SIG-M5 treated with dmso at 0.1 percent for 504 hours (cell line): ENCODE results near the gene OLFM2.
"Not testable (repeated sequence)": the region's sequence is repeated elsewhere in the genome, so short reads cannot be mapped to it uniquely, and the experiment has no call there.

Experiments used
- DNase-seq: peaks from one replicate; lab custom pipeline; 2025; ENCODE audit not compliant: unreplicated experiment; lab: John Stamatoyannopoulos, UW

The OLFM2 gene

GRCh38 chr19:9865732-9866501, 70.4 kb downstream of the OLFM2 start:
- no peak for DNase-seq

DNA sequence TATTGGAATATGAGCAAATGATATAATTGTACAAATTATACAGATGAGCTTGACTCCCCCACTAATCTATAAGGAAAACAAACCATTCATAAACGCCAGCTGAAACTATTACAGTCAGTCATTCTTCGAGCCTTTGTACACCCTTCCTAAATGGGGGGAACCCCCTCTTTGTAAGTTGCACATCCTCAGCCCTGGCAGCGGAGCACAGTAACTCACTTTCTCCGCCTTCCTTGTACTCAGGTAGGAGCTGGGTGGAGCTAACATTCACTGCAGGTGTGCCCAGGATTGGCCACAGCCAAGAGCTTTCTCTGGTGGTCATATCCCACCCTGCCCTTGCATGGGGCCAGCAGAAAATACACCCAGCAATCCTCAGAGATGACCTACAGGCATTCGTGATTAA, 72.6 kb downstream of the OLFM2 start:
- DNase-seq = no peak

DNA sequence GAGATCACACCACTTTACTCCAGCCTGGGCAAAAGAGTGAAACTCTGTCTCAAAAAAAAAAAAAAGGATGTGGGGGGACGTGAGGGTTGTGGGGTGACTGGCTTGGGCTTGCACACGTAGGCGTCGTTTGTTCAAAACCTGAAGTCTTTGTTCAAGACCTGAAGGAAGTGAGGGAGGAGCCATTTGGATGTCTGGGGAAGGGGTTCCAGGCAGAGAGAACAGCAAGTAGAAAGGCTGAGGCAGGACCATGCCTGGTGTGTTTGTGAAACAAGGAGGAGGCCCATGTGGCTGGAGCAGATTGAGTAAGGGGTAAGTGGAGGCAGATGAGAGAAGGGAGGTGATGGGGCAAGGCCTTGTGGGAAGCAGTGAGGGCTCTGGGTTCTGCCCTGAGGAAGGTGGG, 73.4 kb downstream of the OLFM2 start:
- DNase-seq = no peak

DNA sequence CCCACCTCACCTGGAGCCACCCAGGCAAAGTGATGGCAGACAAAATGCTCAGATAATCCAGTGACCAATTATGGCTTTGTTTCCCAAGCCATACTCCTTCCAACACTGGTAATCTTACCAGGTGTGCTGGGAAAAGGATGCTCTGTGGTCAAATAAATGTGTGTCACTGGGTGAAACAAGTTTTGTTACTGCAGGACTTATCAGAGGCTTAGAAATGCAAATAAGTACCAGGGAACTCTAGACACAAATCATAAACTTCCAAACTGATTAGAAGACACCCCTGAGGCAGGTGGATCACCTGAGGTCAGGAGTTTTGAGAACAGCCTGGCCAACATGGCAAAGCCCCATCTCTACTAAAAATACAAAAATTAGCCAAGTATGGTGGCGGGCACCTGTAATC, 74.8 kb downstream of the OLFM2 start:
- DNase-seq = no peak

- no peak for DNase-seq
Observed at GRCh38 chr19:9860407-9860806, 75.9 kb downstream of the OLFM2 start.

DNA sequence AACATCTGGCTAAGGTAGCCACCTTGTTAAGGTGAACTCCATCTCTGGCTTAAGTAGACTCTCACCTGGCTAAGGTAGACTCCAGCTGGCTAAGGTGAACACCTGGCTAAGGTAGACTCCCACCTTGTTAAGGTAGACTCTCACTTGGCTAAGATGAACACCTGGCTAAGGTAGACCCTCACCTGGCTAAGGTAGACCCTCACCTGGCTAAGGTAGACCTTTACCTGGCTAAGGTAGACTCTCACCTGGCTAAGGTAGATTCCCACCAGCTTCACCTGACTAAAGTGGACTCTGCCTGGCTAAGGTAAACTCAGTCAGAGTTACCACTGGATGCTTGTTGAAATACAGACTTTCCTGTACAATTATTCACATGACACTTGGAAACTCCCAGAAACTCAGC, 77.5 kb downstream of the OLFM2 start:
- DNase-seq = no peak

GRCh38 chr19:9857920-9858746, 78.2 kb downstream of the OLFM2 start:
- DNase-seq = peak; percentile 28

GRCh38 chr19:9857076-9857721, 79.1 kb downstream of the OLFM2 start:
- no peak for DNase-seq

- no peak for DNase-seq
Observed at GRCh38 chr19:9856609-9857008, 79.7 kb downstream of the OLFM2 start.

DNA sequence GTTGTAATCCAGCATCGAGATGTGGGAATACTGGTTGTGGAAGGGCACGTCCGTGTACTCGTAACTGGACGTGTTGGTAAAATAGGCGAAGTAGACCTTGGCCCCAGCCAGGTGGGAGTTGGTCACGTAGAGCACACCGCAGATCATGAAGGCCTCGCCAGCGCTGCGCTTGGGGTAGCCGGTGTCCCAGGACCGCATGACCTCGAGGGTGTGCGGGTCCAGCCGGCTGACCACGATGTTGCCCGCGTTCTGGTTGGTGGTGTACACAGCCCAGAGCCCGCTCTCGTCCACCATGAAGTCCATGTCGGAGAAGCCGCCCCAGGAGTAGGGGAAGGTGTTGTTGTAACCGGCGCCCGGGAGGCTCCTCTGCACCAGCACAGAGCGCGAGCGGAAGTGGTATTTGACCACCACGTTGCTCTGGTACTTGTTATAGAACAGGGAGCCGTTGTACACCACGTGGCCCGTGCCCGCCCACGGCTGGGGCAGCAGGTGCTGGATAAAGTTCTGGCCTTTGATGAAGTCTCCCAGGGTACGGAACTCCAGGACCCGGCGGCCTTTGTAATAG, 82.0 kb downstream of the OLFM2 start:
- DNase-seq = no peak

DNA sequence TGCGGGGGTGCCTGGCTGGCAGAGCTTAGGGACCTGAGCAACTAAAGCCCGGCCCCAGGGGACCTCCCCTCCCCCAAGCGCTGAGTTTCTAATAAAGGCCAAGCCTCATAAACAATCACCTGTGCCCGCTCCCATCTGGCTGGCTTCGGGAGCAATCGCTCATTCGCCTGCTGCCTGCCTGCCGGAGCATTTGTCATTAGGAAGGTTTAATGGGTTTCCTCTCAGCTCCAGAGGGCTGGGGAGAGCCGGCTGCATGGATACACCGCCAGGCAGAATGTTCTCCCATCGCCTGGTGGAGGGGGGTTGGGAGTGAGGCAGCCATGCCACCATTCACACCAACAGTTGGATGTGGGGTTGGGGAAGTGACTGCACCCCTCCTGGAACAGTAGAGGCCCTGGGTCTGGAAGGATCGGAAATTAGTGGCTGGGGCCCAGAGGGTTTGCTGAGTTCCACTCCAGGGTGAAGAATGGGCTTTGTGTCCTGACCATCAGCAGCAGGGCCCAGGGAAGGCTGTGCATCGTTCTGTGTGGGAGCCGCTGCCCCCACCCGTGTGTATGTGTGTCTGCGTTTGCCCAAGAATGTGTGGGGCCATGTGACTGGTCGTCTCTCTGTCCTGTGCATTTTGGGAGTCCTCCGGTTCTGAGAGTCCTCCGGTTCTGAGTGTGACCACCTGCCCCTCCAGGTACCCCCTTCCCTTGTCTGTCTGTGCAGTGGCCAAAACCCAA, 85.9 kb downstream of the OLFM2 start:
- DNase-seq = no peak

GRCh38 chr19:9849791-9850190, 86.5 kb downstream of the OLFM2 start:
- DNase-seq = no peak

DNA sequence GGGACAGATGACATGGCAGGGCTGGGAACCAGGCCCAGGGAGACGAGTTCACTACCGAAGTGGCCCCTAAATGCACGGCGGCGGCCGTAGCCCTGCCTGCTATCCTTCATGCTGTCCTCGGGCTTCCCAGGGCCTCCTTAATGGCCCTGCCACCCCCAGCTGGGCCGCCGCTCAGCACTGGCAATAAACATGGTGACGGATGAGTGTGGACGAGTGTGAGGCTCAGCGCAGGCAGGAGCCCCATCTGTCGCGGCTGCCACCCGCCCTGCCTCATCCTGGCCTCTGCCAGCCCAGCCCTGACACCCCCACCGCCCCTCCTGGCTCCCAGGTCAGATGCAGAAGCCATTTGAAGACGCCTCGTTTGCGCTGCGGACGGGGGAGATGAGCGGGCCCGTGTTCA, 87.6 kb downstream of the OLFM2 start:
- DNase-seq = no peak

GRCh38 chr19:9848060-9848459, 88.3 kb downstream of the OLFM2 start:
- no peak for DNase-seq

DNA sequence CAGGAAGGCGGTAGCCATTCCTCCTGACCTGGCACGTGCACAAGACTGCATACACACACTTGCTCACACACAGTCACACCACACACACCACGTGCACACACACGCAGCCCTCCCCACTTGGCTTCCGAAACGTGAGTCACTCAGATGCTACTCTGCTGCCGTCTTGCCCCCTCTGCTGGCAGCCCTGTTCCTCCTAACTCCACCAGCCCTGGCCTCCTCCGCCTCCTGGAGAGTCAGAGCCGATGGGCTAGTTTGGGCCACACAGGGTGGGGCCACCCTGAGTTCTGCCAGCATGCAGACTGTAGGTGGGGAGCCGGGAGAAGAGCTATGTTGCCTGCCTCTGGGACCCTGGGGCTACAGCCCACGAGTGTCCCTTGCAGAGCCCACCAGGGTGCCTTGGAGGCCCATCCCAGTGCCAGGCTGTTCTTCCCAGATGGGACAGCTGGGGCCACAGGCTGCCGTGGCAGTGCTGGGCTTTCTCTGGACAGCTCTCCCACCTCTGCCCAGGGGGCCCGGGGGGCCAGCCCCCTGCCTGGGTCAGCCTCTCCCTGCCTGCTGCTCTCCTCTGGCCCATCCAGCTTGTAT, 89.1 kb downstream of the OLFM2 start:
- DNase-seq = peak; percentile 52

- not testable (repeated sequence) for DNase-seq
Observed at GRCh38 chr19:9843626-9844273, 92.6 kb downstream of the OLFM2 start.

GRCh38 chr19:9842834-9843625, 93.3 kb downstream of the OLFM2 start:
- DNase-seq = no peak

DNA sequence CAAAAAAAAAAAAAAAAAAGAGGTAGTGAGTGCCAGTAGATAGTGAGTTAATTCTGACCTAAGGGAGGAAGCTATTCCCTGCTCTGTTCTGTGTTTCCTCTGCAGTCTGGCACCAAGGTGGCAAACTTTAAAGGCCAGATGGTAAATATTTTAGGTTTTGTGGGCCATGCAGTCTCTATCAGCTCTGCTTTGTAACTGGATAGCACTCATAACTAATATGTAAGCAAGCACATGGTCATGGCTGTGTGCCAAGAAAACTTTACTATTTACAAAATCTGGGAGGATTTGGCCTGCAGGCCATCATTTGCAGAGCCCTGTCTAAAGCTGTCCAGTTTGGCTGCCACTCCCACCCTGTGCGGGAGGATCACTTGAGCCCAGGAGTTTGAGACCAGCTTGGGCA, 96.9 kb downstream of the OLFM2 start:
- no peak for DNase-seq

- DNase-seq = no peak
Observed at GRCh38 chr19:9838324-9838723, 98.0 kb downstream of the OLFM2 start.
